ENCODE data around the gene C16orf96.

The C16orf96 gene

GRCh38 chr16:4601864-4602186 lies 45.7 kb downstream of the C16orf96 start:
- DNase-seq: no peak

- no peak for DNase-seq
Observed at GRCh38 chr16:4602331-4602730, 46.2 kb downstream of the C16orf96 start.

GRCh38 chr16:4603624-4604170 lies 47.6 kb downstream of the C16orf96 start:
- no peak for DNase-seq

GRCh38 chr16:4604401-4604800 lies 48.3 kb downstream of the C16orf96 start:
- DNase-seq: no peak

GRCh38 chr16:4606354-4606753 lies 50.2 kb downstream of the C16orf96 start:
- DNase-seq: no peak

GRCh38 chr16:4607841-4608703 lies 51.9 kb downstream of the C16orf96 start:
- no peak for DNase-seq

GRCh38 chr16:4608704-4608980 lies 52.5 kb downstream of the C16orf96 start:
- DNase-seq: no peak

- DNase-seq: no peak
Observed at GRCh38 chr16:4609200-4610010, 53.3 kb downstream of the C16orf96 start.

- no peak for DNase-seq
Observed at GRCh38 chr16:4610011-4611005, 54.2 kb downstream of the C16orf96 start.

GRCh38 chr16:4611337-4612021 lies 55.3 kb downstream of the C16orf96 start:
- no peak for DNase-seq

- DNase-seq: no peak
Observed at GRCh38 chr16:4612474-4612931, 56.4 kb downstream of the C16orf96 start.

GRCh38 chr16:4612977-4613635 lies 57.0 kb downstream of the C16orf96 start:
- no peak for DNase-seq

- DNase-seq: peak; percentile 70
Observed at GRCh38 chr16:4613636-4614570, 57.8 kb downstream of the C16orf96 start.

- DNase-seq: peak; percentile 88
Observed at GRCh38 chr16:4614571-4615383, 58.6 kb downstream of the C16orf96 start, which contains the start of gene UBALD1. UBALD1 (minus strand) TSS chr16:4614888; CDS start chr16:4614797, 91 bp downstream.

- DNase-seq: no peak
Observed at GRCh38 chr16:4615384-4616046, 59.4 kb downstream of the C16orf96 start.

GRCh38 chr16:4616047-4616811 lies 60.1 kb downstream of the C16orf96 start:
- peak; percentile 89 for DNase-seq

GRCh38 chr16:4617880-4618279 lies 61.7 kb downstream of the C16orf96 start:
- DNase-seq: no peak
